ENCODE measurements around the gene BOC. TPM values are rescaled to one million over a fixed set of nuclear protein-coding genes. Genes with fewer than 3 reads are reported as not detected.

Gene BOC
- total and polyA plus RNA-seq, 2 of the 13 experiments (the other 11 are each of a cell fraction or from before 2014, with no cell fraction given): 0.04 TPM; not detected in 1

GRCh38 chr3:113223475-113224281, 12.3 kb downstream of the BOC start:
- Histone ChIP-seq H2AFZ (ENCODE audit: low read length) (no peak overlapping the region), H3K36me3 (replicated peaks in 1 of 2; ENCODE audit: control insufficient read depth in 1 of 2, insufficient read depth in 2 of 2, low read length in 2 of 2) (no peaks in the 10 kb centered on the region), H3K9me3 (ENCODE audit: low read length) (no peaks in the 10 kb centered on the region), H3K9ac (ENCODE audit: insufficient read depth, low read depth, low read length) (no peak overlapping the region), H3K4me3 (replicated peaks in 1 of 3; ENCODE audit: insufficient read depth in 1 of 3, low read depth in 2 of 3, low read length in 3 of 3) (no peak overlapping the region), H3K4me1 (ENCODE audit: insufficient read depth, low read length) (peaks cover 1% of the 10 kb centered on the region), H3K4me2 (ENCODE audit: low read depth, low read length) (no peak overlapping the region), H3K27me3 (ENCODE audit: control insufficient read depth in 1 of 2, insufficient read depth in 2 of 2, low read length in 2 of 2) (peaks cover 0 to 31% of the 10 kb centered on the region in 2 experiments; a peak in 3 of 5 replicates), H4K20me1 (ENCODE audit: insufficient read depth, low read length) (no peaks in the 10 kb centered on the region), H3K79me2 (ENCODE audit: insufficient read depth, low read length) (no peaks in the 10 kb centered on the region), H3K27ac (ENCODE audit: extremely low read length, insufficient read depth, low read length) (no peak overlapping the region)
- ATAC-seq (no peak), DNase-seq (ENCODE audit: low spot score) (no peak), FAIRE-seq (no peak)
- ChIA-PET CTCF (ENCODE audit: low intra/inter-chr PET ratio, low total read pairs) (no interaction called here), POLR2A (no interaction called here)
- 52% methylated on average over 11 of the region's 18 CpGs for WGBS (ENCODE audit: low lambda C conversion rate)
- in situ Hi-C loops (cut with HindIII; ENCODE audit: extremely low pct_ligation_motif_present, low pct_unique_long_range_greater_than_20kb) (no loop called here), intact Hi-C loops (cut with micrococcal nuclease; ENCODE audit: unreplicated experiment) (no loop called here)
- no TSS peak for BruUV-seq (replicated peaks)
- TF ChIP-seq FLYWCH1 (CRISPR knock-in tag; IDR thresholded peaks at IDR 0.05): no peak
- TF ChIP-seq, protein P1, sequence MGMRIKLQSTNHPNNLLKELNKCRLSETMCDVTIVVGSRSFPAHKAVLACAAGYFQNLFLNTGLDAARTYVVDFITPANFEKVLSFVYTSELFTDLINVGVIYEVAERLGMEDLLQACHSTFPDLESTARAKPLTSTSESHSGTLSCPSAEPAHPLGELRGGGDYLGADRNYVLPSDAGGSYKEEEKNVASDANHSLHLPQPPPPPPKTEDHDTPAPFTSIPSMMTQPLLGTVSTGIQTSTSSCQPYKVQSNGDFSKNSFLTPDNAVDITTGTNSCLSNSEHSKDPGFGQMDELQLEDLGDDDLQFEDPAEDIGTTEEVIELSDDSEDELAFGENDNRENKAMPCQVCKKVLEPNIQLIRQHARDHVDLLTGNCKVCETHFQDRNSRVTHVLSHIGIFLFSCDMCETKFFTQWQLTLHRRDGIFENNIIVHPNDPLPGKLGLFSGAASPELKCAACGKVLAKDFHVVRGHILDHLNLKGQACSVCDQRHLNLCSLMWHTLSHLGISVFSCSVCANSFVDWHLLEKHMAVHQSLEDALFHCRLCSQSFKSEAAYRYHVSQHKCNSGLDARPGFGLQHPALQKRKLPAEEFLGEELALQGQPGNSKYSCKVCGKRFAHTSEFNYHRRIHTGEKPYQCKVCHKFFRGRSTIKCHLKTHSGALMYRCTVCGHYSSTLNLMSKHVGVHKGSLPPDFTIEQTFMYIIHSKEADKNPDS (CRISPR knock-in tag; IDR thresholded peaks at IDR 0.05): no peak
- TF ChIP-seq, protein P2, sequence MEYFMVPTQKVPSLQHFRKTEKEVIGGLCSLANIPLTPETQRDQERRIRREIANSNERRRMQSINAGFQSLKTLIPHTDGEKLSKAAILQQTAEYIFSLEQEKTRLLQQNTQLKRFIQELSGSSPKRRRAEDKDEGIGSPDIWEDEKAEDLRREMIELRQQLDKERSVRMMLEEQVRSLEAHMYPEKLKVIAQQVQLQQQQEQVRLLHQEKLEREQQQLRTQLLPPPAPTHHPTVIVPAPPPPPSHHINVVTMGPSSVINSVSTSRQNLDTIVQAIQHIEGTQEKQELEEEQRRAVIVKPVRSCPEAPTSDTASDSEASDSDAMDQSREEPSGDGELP (IDR thresholded peaks at IDR 0.05; ENCODE audit: borderline replicate concordance, low read depth): no peak
- TF ChIP-seq ZNF609 (CRISPR knock-in tag; IDR thresholded peaks at IDR 0.05; ENCODE audit: borderline replicate concordance): no peak
- no peak for TF ChIP-seq CREM (IDR thresholded peaks at IDR 0.05)
- TF ChIP-seq CREM (CRISPR knock-in tag; IDR thresholded peaks at IDR 0.05): no peak
- TF ChIP-seq ZNF513 (CRISPR knock-in tag; conservative IDR thresholded peaks at IDR 0.05): no peak
- no peak for TF ChIP-seq EZH2 (conservative IDR thresholded peaks at IDR 0.05; ENCODE audit: low read depth, low read length)
- no peak for TF ChIP-seq ZUFSP (CRISPR knock-in tag; IDR thresholded peaks at IDR 0.05; ENCODE audit: borderline replicate concordance)
- no peak for TF ChIP-seq ZSCAN25 (CRISPR knock-in tag; IDR thresholded peaks at IDR 0.05)
- no peak for TF ChIP-seq ZNF546 (CRISPR knock-in tag; conservative IDR thresholded peaks at IDR 0.05)

Data from HepG2 (cell line).